Measurements from ENCODE around the gene EML5. TPM values are rescaled to one million over a fixed set of nuclear protein-coding genes. Genes with fewer than 3 reads are reported as not detected.

EML5 gene
- polyA plus RNA-seq, 4 donors = 0.35 to 3.4 (median 2.5) TPM

GRCh38 chr14:88576222-88576621 lies 216.5 kb downstream of the EML5 start:
- DNase-seq (ENCODE audit: low read depth in 4 of 4, low spot score in 3 of 4) = no peak

- no peak for DNase-seq (ENCODE audit: low read depth in 4 of 4, low spot score in 3 of 4)
Observed at GRCh38 chr14:88572117-88572516, 220.6 kb downstream of the EML5 start.

GRCh38 chr14:88568196-88568595 lies 224.6 kb downstream of the EML5 start:
- DNase-seq (ENCODE audit: low read depth in 4 of 4, low spot score in 3 of 4) = no peak

- DNase-seq (ENCODE audit: low read depth in 4 of 4, low spot score in 3 of 4) = no peak
Observed at GRCh38 chr14:88565427-88565826, 227.3 kb downstream of the EML5 start.

GRCh38 chr14:88563845-88564244 lies 228.9 kb downstream of the EML5 start:
- DNase-seq (ENCODE audit: low read depth in 4 of 4, low spot score in 3 of 4) = no peak

GRCh38 chr14:88562831-88563686 lies 229.7 kb downstream of the EML5 start, which contains the start of gene ZC3H14:
Gene ZC3H14 (plus strand): TSS chr14:88563037. CDS start chr14:88563134, 97 bp downstream.
- DNase-seq (ENCODE audit: low read depth in 4 of 4, low spot score in 3 of 4) = peak; percentile 77 to 83 (median 78)

- DNase-seq (ENCODE audit: low read depth in 4 of 4, low spot score in 3 of 4) = no peak
Observed at GRCh38 chr14:88562532-88562830, 230.3 kb downstream of the EML5 start.

Other genes starting within 250 kb of the EML5 start
- gene PTPN21, start 237.9 kb downstream of the EML5 start, polyA plus RNA-seq (ENCODE audit: insufficient read length in 4 of 4) = 10 to 100 TPM; 28.8 to 39.9 (median 38.3) TPM
- gene ZC3H14, start 229.9 kb downstream of the EML5 start, polyA plus RNA-seq (ENCODE audit: insufficient read length in 4 of 4) = 100 to 1,000 TPM in 1 of 4 donors, 10 to 100 TPM in 3; 60.5 to 114 (median 96.8) TPM
- gene TTC8, start 31.7 kb upstream of the EML5 start, polyA plus RNA-seq (ENCODE audit: insufficient read length in 4 of 4) = 10 to 100 TPM; 26.5 to 47.8 (median 34.1) TPM

All from left renal pelvis (tissue), 4 donors.